ENCODE measurements around the gene NBEA.
"Not testable (repeated sequence)": the region's sequence is repeated elsewhere in the genome, so short reads cannot be mapped to it uniquely, and the experiment has no call there.

NBEA gene, protein sequence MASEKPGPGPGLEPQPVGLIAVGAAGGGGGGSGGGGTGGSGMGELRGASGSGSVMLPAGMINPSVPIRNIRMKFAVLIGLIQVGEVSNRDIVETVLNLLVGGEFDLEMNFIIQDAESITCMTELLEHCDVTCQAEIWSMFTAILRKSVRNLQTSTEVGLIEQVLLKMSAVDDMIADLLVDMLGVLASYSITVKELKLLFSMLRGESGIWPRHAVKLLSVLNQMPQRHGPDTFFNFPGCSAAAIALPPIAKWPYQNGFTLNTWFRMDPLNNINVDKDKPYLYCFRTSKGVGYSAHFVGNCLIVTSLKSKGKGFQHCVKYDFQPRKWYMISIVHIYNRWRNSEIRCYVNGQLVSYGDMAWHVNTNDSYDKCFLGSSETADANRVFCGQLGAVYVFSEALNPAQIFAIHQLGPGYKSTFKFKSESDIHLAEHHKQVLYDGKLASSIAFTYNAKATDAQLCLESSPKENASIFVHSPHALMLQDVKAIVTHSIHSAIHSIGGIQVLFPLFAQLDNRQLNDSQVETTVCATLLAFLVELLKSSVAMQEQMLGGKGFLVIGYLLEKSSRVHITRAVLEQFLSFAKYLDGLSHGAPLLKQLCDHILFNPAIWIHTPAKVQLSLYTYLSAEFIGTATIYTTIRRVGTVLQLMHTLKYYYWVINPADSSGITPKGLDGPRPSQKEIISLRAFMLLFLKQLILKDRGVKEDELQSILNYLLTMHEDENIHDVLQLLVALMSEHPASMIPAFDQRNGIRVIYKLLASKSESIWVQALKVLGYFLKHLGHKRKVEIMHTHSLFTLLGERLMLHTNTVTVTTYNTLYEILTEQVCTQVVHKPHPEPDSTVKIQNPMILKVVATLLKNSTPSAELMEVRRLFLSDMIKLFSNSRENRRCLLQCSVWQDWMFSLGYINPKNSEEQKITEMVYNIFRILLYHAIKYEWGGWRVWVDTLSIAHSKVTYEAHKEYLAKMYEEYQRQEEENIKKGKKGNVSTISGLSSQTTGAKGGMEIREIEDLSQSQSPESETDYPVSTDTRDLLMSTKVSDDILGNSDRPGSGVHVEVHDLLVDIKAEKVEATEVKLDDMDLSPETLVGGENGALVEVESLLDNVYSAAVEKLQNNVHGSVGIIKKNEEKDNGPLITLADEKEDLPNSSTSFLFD (N-terminal part only)

DNA sequence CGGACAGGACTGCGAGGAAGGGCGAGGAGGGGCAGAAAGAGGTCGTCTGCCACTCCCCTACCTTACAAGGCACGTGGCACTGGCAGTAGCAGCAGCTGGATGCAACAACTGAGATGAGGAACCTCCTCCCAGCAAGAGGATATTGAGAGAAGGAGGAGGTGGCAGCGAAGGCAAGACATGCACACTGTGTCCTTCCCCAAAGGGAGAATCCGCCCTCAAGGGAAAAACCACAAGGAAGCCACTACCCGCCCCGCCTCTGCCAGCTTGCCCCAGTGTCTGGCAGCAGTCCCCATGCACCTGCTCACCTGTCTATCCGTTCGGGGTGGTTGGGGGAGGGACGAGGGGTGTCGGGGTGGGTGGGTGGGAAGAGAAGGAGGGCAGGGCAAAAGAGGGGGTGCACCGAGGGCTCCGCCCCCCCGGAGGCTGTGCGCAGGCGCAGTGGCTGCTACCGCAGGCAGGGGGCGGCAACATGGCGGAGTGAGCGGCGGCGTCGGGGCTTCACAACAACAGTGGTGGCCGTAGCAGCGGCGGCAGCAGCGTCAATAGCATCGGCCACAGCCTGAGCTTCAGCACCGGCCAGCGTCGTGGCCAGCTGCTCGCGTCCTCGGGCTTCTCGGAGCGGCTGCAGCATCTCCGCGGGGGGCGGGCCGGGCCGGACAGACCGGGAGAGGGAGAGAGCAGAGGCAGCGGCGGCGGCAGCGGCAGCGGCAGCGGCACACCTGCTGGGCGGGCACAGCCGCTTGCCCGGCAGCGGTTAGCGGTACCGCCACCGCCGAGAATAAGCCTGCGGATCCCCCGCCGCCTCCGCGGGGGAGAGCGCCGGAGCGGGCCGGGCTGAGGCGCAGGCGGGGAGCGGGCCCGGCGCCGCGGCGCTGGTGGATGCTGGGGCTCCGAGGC, at the start of gene NBEA:
NBEA (plus strand) TSS at position 436 of the 897 bp plus-strand sequence. CDS start 551 bp downstream, outside the sequence.
- peak; percentile 76 for DNase-seq

DNA sequence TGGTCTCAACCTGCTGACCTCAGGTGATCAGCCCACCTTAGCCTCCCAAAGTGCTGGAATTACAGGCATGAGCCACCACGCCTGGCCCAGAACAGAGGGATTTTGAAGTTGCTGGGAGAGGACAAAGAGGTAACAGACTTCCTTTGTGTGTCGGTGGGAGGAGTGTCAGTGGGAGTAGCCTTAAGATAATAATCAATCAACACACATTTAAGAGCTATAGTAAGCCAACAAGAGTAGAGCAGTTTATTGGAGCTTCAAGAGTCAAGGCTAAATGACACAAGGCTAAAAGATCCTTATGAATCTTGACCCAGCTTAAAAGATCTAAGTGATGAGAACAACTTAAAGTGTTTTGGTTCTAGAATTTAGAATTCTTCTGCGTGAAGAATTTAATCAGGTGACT, 47.3 kb upstream of the NBEA start:
- no peak for DNase-seq

DNA sequence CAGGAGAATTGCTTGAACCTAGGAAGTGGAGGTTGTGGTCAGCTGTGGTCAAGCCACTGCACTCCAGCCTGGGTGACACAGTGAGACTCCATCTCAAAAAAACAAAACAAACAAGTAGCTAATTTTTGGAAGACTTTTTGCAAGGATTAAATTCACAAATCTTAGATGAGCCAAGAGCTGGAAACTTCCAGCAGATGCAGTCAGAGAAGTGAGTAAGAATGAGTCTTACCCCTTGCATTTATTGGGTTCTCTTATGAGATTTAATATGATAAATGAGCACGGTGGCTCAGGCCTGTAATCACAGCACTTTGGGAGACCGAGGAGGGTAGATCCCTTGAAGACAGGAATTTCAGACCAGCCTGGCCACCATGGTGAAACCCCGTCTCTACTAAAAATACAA, 44.9 kb upstream of the NBEA start:
- no peak for DNase-seq

DNA sequence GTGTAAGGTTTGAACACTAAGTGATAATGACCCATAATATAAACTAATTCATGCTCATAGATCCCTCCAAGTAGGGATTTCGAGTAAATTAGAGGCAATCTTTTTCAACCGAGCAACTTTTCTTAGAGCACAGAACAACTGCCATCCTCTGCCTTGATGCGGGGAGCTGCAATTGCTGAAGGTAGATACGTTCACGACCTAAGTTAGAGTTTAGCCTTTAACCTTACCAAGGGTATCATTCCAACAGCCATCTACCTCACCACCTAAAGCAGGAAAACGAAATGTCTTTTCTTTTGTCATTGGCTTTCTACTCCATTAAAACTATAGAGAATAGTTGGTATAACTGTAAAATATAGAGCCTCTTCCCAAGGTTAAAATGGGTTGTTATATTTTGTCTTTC, 42.2 kb upstream of the NBEA start:
- DNase-seq, result no peak

DNA sequence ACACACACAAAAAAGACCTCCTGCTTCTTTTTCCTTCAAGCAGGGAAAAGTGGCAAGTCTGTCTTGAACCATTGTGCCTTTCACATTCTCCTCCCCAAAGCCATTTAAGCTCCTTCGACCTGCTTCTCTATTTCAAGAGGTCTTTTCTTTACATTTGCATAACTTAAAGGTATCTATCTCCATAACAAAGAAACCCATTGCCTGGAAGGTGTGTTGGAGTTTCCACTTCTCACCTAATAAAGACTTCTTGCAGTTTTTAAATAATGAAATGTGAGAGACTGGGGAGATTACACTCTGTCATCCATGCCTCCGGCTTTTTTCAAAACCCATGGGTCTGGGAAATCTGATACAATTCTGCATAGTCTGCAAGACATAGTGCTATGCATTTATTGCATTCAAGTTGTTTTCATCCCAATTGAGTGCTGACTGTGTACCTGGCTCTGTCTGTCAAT, 41.8 kb upstream of the NBEA start:
- no peak for DNase-seq

DNA sequence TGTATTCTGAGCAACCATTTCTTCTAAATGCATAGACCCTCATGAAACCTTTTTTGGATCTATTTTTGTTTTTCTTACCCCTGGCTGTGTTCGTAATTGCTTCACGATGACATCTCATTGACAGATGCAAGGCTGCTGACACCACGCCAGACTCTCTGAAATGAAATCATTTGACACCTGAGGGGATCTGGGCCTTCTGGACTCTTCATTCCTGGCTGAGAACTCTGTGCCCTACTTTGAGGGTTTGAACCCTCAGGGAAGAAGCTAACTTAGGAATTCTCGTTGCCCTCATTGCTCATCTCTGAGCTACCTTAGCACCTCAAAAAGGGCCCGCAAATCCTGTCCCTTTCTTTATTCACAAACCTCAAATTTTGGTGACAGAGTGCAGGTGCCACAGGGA, 40.5 kb upstream of the NBEA start:
- no peak for DNase-seq

DNA sequence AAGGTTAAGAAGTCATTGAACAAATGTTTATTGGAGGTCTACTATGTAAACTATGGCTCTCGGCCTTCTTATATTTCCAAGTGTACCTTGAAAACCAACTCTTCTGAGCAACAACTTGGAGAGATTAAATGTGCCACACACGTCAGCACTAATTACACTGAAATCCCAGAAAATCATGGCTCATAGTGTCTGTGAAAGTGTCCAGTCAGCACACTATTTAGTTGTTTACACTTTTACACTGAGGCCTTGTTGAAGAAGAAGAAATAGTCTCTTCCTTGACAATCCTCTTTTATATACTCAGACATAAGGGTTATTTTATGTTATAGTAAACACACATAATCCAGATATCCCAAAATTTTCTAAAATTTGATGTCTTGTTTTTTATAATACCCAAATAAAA, 30.9 kb upstream of the NBEA start:
- no peak for DNase-seq

DNA sequence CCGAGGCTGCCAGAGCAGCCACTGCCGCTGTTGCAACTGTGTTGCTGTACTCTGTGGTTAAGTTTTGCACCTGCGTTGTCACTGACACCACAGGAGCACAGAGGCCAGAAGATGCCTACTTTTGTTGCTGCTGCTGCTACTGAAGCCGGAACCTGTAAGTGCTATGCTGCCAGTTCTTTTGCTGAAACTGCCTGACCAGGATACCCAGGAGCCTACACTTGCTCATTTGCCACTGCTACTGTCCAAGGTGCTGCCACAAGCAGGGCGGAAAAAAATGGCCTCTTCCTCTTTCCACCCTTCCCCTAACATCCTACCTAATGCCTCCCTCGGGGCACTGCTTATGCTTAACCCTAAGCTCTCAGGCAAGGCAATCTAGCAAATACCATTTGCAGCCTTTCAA, 29.0 kb upstream of the NBEA start:
- DNase-seq, result no peak

DNA sequence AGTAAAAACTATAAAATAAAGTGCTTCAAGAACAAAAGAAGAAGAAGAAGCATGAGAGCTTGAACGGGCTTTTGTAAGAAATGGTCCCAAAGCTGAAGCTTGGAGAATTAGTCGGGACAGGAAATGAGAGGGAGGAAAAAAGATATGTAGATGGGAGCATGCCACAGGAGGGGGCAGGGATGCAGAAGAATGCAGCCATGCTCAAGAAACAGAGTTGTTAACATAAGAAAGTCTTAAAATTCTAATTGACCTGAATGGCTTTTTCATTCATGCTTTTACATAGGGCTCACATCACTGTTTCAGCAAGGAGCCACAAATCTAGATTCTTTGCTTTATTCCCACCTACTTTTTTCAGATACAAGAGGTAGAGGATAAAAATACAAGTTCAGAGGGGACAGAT, 27.7 kb upstream of the NBEA start:
- no peak for DNase-seq

DNA sequence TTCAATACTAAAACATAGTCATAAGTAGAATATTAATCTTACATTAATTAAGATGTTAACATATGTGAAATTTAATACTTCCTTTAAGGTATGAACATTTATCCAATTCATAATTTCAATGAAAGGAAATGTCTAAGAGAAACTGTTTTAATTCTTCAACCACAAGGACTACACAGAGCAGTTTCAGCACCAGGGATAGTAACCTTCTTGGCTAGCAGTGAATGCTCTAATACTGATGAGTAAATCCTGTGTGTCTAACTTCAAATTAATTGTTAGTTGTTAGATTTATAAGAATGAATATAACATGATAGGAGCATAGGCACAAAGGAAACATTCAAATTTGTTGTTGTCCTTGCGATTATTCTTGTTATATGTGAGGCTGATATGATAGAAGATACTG, 15.6 kb upstream of the NBEA start:
- no peak for DNase-seq

DNA sequence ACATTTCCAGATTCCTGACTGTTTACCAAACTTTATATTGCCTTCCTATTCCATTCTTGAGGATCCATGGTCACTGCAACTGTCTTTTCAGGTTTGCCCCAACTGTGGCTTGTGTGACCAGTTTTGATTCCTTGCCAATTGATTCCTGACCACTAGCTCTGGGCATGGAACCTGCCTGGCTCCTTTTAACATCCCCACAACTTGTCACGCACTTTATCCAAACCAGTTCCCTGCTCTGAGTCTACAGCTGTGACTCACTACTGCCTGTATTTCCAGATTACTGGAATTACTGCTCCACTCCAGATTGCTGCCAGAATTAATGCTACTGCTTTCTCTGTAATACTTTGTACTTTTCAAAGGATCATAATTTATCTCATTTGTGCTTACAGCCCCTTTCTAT, 13.4 kb upstream of the NBEA start:
- DNase-seq, result not testable (repeated sequence)

DNA sequence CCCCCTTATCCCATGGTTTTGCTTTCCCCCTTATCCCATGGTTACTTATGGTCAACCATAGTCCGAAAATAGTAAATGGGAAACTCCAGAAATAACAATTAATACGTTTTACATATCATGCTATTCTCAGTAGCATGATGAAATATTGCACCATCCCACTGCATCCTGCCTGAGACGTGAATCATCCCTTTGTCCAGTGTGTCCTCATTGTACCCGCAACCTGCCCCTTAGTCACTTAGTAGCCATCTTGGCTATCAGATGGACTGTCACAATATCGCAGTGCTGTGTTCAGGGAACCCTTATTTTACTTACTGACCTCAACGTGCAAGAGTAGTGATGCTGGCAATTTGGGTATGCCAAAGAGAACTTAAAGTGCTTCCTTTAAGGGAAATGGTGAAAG, 10.5 kb upstream of the NBEA start:
- no peak for DNase-seq

DNA sequence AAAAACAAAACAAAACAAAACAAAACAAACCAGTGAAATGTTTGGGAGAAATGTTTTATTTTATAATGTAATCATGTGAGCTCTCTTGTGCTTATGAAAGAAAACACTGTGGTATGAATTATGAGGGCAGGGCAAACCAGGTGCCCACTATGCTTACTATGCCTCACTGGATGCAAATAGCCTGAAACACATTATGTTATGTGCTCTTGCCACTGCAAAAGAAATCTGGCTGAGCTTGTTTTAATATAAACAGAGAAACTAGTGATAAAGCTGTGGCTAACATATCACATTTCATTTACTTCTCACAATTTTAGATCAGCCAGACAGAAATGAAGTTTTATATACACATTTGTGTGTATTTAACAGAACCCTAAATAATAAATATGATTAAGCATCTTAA, 8.7 kb upstream of the NBEA start:
- DNase-seq, result peak; percentile 77

DNA sequence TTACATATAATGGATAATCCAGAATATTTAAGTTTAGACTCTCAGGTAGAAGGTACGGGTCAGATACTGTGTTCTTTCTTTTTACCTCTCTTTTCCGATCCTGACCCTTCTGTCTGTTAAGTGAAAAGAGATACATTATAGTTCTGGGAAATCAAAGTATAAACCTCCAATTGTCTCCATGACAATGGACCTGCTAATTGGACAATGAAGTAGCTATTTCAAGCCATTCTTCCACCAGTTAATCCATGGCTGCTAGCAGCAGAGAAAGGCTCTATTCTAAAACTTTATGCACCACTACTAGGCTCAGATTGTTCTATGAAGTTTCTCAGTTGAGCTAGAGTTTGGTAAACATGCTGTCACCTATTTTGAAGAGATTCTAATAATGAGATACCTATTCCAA, 8.3 kb upstream of the NBEA start:
- peak; percentile 19 for DNase-seq

DNA sequence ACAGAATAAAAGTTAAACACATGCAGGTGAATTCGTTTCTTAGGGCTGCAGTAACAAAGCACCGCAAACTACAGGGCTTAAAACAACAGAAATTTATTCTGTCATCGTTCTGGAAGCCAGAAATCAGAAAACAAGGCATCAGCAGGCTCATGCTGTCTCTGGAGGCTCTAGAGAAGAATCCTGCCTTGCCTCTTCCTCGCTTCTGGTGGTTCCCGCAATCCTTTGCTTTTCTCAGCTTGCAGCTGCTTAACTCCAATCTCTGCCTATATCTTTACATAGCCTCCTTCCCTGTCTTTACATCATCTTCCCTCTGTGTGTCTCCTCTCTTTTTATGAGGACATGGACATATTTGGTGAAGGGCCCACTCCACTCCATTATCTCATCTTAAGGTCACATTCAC, 6.2 kb upstream of the NBEA start:
- DNase-seq, result no peak

DNA sequence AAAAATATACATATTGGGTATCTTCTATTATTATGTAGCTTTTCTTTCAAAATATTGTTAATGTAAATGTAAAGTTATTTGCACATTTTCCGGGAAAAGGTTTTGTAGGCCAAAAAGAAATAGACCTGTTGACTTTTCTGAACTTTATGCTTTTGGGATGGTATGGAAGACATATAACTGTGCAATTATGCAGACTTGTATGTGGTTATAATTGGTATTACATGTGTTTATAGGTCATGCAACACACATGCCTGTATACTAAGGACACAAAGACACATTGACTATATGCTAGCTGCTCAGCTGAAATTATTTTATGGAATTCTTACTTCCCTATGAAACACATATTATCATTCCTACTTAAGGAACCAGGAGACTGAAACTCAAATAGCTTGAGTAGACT, 2.3 kb upstream of the NBEA start:
- no peak for DNase-seq

DNA sequence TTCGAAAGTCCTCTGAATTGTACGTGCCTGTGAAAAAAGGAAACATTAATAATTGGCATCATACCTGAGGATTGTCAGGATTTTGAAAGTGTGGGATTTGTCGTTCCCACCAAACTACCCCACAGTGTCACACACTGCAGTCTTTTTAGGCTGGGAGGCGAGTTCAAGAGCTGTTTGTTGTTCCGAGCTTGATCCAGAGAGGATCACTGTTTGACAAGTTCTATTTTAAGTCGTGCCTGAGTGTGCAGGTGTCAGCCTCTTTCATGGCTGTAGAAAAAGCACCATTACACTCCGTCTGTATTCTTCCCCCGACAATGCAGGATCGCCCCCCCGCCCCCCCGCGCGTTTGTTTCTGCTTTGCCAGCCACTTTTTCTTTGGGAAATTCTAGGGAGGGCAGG, 635 bp upstream of the NBEA start:
- no peak for DNase-seq

DNA sequence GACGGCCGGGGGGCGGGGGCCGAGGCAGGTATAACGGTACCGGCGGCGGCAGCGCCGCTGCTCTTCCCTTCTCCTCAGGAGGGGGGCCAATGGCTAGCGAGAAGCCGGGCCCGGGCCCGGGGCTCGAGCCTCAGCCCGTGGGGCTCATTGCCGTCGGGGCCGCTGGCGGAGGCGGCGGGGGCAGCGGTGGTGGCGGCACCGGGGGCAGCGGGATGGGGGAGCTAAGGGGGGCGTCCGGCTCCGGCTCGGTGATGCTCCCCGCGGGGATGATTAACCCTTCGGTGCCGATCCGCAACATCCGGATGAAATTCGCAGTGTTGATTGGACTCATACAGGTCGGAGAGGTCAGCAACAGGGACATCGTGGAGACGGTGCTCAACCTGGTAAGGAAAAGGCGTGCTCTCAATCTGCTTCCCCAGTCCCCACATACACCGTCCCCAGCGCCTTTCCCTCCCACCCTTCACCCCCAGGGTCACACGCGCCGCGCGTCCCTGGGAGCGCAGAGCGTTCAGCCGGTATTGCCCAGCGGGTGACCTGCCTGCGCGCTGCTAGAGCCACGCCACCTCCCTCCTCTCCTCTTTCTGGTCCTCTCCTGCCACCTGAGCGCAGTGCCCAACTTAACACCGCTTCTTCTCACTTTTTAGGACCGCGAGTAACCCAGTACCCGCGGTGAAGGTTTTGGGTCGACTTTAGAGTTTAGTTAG, 814 bp downstream of the NBEA start:
- no peak for DNase-seq

DNA sequence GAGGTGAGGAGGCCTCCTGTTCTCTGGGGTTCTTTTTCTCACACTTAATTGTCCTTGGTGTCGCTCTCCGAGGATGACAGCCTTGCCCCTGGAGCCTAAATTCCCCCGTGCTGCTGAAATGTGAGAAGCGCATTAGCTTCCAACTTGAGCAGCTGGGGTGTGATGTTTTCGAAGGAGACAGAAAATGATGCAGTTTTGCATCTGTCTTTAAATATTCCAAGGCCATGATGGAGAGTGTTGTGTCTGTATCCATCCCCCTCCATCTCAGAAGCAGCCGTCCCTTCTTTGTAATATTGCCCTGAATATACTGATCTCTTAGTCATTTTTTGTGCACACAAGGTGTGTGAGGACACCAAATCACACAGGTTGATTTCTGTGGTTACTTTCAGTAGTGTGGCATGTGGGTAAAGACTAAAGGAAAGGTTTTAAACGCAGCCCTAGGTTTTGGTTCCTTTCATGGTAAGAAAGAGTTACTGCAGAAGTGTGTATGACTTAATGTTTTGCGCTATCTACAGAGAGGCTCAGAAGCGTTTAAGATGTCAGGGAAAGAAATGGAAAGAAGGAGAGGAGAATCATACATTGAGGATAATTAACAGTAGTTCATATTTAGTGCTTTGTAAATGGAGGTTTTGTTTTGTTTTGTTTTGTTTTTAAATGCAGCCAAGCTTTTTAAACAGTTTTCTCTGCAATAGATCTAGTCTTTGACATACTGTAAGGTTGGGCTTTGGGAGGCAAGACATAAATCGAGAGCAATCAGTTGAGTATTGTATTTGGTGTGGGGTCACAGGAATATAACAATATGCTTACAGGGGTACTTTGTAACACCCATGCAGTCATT, 1.6 kb downstream of the NBEA start:
- peak; percentile 8 for DNase-seq

DNA sequence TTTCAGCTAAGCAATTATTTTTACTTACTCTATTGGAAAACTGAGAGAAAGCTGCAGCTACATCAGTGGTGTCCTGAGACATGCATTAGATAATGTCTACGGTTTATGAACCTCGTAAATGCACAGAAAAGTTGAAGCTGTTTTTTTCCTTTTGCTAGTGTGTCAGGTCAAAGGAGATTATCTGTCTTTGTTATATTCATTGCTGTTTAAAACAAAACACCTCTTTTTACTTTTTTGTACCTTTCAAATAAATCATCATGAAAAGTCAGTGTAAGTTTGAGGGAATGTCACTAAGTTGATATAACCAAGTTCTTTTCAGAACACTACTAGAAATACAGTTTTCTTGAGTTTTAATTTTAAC, 2.2 kb downstream of the NBEA start:
- no peak for DNase-seq

DNA sequence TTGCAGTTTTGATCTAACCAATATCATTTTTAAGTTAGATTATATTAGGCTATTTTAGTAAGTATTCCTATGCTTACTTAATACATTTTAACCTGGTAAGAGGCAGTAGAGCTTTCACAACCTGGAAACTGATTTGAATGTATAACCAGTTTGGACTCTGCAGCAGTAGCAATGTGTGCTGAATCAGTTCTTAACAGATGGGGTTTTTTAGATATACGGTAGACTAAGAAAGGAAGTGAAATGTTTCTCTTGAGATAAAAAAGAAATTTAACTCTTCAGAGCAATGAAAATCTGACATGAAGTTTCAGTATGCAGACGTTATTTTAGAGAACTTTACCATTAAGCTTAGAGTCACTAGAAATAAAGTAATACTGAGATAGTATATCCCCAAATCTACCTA, 2.7 kb downstream of the NBEA start:
- DNase-seq, result no peak
